ENCODE data around the gene TAOK3.
"Not testable (repeated sequence)": the region's sequence is repeated elsewhere in the genome, so short reads cannot be mapped to it uniquely, and the experiment has no call there.

The TAOK3 gene

GRCh38 chr12:118290130-118290529 lies 82.6 kb downstream of the TAOK3 start:
- DNase-seq: no peak

- DNase-seq: no peak
Measured at GRCh38 chr12:118288174-118288573, 84.5 kb downstream of the TAOK3 start.

- DNase-seq: no peak
Measured at GRCh38 chr12:118287728-118288127, 85.0 kb downstream of the TAOK3 start.

GRCh38 chr12:118282767-118283166 lies 89.9 kb downstream of the TAOK3 start:
- no peak for DNase-seq

- DNase-seq: not testable (repeated sequence)
Measured at GRCh38 chr12:118278288-118278687, 94.4 kb downstream of the TAOK3 start.

DNA sequence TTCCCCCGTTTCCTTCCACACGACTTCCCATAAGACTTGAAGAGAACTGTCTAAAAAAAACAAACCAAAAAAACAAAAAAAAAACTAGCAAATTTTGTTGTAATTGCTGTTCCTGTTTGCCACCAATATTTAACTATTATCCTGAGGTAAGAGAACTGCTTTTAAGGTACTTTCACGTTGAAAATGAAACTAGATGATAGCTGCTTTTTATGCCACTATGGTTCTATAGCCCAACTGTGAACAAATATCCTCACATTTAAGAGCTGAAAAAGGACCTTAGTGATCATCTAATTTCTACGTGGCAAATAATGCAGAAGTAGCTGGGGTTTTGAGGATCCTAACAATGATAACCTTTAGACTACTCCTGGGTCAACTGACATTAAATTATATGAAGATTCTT lies 98.6 kb downstream of the TAOK3 start:
- no peak for DNase-seq

DNA sequence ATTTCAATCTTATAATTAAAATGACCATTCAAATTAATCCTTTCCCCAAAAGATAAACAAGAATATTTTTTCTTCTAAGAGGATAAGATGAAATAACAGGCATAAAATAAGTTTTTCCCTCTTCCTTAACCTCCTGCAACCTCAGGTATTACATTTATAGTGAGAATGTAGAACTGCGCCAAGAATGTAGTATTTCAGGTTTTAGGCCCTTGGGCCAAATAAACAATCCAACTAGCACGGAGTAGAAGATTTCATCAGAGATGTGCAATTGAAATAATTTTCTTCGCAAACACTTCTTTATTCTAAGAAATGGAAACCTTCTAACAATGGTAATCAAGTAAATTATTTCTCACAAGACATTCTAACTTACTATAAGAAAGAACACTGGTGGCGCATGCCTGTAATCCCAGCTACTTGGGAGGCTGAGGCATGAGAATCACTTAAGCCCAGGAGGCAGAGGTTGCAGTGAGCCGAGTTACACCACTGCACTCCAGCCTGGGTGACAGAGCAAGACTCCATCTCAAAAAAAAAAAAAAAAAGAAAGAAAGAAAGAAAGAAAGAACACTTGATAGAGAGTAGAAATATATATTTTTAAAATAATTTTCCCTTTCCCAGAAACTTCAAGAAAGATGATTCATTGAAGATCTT lies 100.8 kb downstream of the TAOK3 start:
- DNase-seq: no peak

DNA sequence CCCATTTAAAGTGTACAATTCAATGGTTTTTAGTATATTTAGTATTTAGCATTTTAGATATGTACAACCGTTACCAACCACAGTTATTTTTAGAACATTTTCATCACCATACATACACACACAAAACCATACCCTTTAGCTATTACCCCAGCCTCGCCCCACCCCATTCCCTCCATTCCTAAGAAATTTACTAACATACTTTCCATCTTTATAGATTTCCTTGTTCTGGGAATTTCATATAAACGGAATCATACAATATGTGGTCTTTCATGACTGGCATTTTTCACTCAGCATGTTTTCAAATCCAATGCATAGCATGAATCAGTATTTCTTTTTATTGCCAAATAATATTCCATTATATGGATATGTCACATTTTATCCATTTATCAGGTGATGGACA lies 101.5 kb downstream of the TAOK3 start:
- DNase-seq: no peak

DNA sequence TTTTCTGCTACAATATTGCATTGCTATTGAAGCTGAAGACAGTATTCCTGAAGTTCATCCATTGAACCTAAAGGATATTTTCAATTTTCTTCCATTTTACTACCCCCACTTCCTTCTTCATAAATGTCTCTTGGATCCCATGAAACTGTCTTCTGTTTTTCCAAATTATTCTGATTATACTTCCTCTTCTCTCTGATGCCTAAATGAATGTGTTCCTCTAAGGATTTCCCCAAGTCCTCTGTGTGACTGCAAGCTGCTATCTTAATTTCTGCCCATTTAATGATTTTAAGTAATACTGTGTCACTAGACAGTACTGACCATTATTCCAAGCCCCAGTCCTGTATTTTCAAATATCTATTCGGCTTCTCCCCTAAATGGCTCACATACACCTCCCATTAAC lies 102.9 kb downstream of the TAOK3 start:
- DNase-seq: no peak

- no peak for DNase-seq
Measured at GRCh38 chr12:118259079-118259478, 113.6 kb downstream of the TAOK3 start.

DNA sequence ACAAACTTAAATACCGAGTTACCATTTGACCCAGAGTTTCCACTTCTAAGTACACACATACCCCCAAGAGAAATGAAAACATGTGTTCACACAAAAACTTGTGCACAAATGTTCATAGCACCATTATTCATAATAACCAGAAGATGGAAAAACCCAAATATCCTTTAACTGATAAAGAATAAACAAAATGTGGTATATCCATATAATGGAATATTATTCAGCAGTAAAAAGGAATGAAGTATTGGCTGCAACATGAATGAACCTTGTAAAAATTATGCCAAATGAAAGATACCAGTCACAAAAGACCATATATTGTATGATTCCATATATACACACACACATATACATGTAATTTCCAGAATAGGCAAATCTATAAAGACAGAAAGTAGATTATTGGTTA lies 116.4 kb downstream of the TAOK3 start:
- no peak for DNase-seq

GRCh38 chr12:118249547-118249946 lies 123.2 kb downstream of the TAOK3 start:
- DNase-seq: no peak

- not testable (repeated sequence) for DNase-seq
Measured at GRCh38 chr12:118245886-118246285, 126.8 kb downstream of the TAOK3 start.

DNA sequence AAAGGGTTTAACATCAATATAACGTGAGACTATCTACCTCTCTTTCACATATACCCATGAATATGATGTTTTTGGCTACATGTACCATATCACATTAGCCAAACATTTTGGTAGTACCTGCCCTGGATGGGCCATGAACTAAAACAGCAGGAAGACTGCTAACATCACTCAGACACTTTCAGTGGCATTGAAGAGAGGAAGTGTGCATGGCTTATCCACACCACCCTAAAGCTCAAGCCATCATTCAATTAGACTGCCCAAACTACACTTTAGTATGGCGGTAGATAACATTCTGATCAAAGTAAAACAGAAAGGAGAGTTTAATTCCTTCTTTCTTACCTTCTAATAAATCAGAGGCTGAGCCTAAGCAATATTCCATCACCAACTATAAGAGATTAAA lies 133.8 kb downstream of the TAOK3 start:
- no peak for DNase-seq

- DNase-seq: no peak
Measured at GRCh38 chr12:118237908-118238307, 134.8 kb downstream of the TAOK3 start.

DNA sequence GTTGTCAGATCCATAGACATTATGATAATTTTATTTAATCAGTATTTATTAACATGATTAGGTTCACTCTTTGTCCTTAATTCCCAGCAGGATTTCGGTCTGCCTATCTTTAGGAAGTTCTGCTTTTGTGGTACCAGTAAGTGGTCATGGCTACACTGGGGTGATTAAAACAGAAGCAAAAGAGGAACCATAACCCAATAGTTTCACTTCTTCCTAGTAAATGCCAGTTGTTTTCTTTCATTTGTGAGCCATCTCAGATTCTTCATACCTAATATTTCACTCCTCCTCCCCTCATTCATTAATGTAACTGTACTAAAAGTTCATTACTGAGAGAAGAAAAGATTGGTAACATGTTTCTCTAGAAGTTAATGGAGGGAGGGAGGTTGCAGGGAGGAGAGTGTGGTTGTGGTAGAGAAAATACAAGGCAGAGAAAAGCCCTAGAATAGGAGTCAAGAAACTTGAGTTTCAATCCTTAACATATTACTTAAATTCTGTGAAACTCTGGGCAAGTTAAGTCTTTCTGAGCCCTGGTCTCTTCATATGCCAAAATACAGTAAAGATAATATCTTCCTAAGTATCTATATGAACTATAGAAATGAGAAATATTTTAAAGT lies 135.5 kb downstream of the TAOK3 start:
- no peak for DNase-seq

DNA sequence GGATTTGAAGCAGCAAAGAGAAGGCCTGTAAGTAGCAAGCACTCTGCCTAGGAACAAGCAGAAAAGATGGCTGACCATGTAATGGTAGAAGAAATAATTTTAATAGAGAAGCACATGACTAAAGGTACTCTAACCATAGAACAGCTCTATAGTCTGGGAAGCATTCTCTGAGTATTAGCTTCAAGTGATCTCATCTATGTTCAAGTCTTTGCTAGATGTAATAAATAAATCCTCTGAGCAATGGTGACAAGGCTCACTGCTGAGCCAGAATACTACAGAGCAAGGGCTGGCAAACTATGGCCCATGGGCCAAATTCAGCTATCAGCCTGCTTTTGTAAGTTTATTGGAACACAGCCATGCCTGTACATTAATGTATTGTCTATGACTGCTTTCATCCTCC lies 152.0 kb downstream of the TAOK3 start:
- no peak for DNase-seq

- DNase-seq: no peak
Measured at GRCh38 chr12:118219772-118220171, 152.9 kb downstream of the TAOK3 start.

DNA sequence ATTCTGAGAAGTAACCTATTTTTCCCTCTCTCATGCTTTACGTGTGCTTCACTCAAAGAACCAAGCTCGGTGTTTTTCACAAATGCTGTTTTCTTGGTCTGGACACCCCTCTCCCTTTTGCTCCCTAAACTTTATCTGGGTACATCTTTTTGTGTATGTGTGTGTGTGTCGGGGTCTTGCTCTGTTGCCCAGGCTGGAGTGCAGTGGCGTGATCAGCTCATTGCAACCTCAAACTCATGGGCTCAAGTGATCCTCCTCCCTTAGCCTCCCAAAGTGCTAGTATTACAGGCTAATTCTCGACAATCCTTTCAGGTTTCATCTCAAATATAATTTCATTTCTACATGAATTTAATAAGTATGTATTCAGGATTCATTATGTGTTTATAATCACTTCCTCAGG lies 153.6 kb downstream of the TAOK3 start:
- DNase-seq: no peak

DNA sequence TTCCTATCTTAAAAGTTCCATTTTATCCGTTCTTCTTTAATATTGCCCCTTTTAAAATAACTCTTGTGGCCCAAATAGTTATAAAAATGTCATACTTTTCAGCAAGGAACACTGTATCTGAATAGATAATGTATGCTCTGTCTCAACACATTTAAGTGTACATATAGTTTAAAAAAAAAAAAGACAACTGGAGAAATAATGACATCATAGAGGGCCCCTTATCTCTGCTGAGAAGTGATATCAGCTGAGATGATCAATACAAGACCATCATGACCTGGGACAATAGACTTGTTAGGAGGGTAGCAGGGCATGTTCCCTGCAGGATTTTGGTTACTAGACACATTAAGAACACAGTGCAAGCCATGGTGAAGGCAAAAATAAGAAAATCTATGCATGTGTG lies 159.3 kb downstream of the TAOK3 start:
- DNase-seq: no peak

GRCh38 chr12:118212606-118213005 lies 160.1 kb downstream of the TAOK3 start:
- DNase-seq: no peak

GRCh38 chr12:118206107-118206412 lies 166.6 kb downstream of the TAOK3 start:
- DNase-seq: no peak

GRCh38 chr12:118193958-118194357 lies 178.7 kb downstream of the TAOK3 start:
- DNase-seq: no peak

GRCh38 chr12:118193477-118193876 lies 179.2 kb downstream of the TAOK3 start:
- DNase-seq: no peak

DNA sequence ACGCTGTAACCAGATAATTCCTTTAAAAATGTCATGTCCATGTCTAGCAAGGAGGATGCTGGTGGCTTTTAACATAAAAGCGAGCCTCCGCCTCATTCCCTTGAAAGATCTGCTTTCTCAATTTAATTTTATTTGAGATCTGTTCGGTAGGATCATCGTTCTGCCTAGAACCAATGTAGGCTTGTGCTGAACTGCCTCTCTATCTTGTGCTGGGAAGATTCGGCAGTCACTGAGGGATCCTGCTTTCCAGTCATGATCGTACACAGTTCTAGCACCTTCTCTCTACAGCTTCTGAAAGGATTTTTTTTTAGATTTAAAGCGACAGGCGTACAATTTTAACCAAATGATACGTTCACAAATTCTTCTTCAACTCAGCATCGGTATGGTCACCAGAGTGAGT lies 182.4 kb downstream of the TAOK3 start:
- peak; percentile 46 for DNase-seq
